SH-SY5Y (cell line): ENCODE data around the gene FAM184A.

ENCODE experiments used
- GATA2 ChIP-seq: IDR thresholded peaks from 2 replicates; pipeline ENCODE4 v1.6.1; 2011; ENCODE audit warnings: mild to moderate bottlenecking, low read depth, low read length
- GATA3 ChIP-seq: IDR thresholded peaks from 2 replicates; pipeline ENCODE4 v1.6.1; 2011; ENCODE audit warnings: low read depth, mild to moderate bottlenecking, low read length, moderate library complexity

- TF ChIP-seq GATA3 (no peak), GATA2 (no peak)
These were observed 34.7 kb downstream of the FAM184A start for GRCh38 chr6:119043783-119044182.
